PC-3 (cell line): ENCODE results near the gene NHS.

Experiments used
- EZH2 ChIP-seq: fragments of 300-600 bp; sonication (generic); IDR thresholded peaks from one replicate; pipeline ENCODE4 v1.6.1; 2017; ENCODE audit warnings: antibody characterized with exemption, mild to moderate bottlenecking, low read length; ENCODE audit not compliant: unreplicated experiment
- EZH2phosphoT487 ChIP-seq: fragments of 300-600 bp; sonication (generic); IDR thresholded peaks from 2 replicates; pipeline ENCODE4 v1.6.1; 2018; ENCODE audit warnings: mild to moderate bottlenecking, antibody characterized with exemption, low read length, borderline replicate concordance
- TF ChIP-seq, protein P1 (sequence below): fragments of 300-600 bp; sonication (generic); conservative IDR thresholded peaks from 2 replicates; pipeline ENCODE4 v1.5.1; 2017; ENCODE audit warnings: antibody characterized with exemption, low read depth, mild to moderate bottlenecking, low read length

DNA sequence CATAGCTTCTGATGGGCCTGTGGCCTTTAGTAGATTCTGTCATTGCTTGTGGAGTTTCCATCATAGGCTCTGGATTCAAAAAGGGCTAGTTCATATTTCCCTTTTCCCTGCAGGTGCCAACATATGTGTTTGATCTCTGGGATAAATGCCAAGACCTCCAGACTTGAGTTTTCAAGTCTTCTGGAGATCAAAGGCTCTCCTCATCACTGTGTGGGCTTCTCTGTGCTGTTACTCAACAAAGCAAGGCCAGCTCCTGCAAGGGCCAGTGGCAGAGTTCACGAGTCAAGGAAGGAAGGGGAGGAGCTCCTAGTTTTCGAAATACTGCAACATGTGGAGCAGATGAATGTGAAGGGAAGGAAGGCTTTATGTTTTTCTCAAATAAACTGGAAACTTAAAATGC lies 299.6 kb downstream of the NHS start:
- TF ChIP-seq, protein P1, sequence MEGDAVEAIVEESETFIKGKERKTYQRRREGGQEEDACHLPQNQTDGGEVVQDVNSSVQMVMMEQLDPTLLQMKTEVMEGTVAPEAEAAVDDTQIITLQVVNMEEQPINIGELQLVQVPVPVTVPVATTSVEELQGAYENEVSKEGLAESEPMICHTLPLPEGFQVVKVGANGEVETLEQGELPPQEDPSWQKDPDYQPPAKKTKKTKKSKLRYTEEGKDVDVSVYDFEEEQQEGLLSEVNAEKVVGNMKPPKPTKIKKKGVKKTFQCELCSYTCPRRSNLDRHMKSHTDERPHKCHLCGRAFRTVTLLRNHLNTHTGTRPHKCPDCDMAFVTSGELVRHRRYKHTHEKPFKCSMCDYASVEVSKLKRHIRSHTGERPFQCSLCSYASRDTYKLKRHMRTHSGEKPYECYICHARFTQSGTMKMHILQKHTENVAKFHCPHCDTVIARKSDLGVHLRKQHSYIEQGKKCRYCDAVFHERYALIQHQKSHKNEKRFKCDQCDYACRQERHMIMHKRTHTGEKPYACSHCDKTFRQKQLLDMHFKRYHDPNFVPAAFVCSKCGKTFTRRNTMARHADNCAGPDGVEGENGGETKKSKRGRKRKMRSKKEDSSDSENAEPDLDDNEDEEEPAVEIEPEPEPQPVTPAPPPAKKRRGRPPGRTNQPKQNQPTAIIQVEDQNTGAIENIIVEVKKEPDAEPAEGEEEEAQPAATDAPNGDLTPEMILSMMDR: no peak
- TF ChIP-seq EZH2 (no peak), EZH2phosphoT487 (no peak)
